H1 (cell line): Measurements from ENCODE around the gene HOXD12. TPM values are rescaled to one million over a fixed set of nuclear protein-coding genes. Genes with fewer than 3 reads are reported as not detected.

Experiments used
- CTCF ChIA-PET: fragments of 300-600 bp; sonication (Branson Sonifier 250); formaldehyde crosslinking; loops from one replicate; lab custom pipeline; 2021; ENCODE audit not compliant: partially characterized antibody; lab: Charles Lee
- POLR2A ChIA-PET: fragments of 300-600 bp; sonication (Branson Sonifier 250); formaldehyde crosslinking; loops from one replicate; lab custom pipeline; 2021; ENCODE audit warnings: inconsistent platforms; ENCODE audit not compliant: partially characterized antibody; lab: Charles Lee
- DNase-seq, 2 experiments: peaks; one replicate each; pipeline versions ENCODE4 v3.0.0 to v3.0.0-alpha.2; 2010 to 2022; ENCODE audit warnings: low spot score in 2 of 2, low read depth in 1 of 2, mixed read lengths in 1 of 2
- FAIRE-seq: peaks from 2 replicates; lab custom pipeline; 2011; peaks lifted over from hg19 to GRCh38; lab: Jason Lieb, UNC
- H2AFZ ChIP-seq: 2 replicates; pipeline ENCODE4 v1.8.1; 2012; ENCODE audit warnings: low read length, inconsistent platforms
- H2AK5ac ChIP-seq: 2 replicates; pipeline ENCODE4 v1.6.1; 2013; ENCODE audit warnings: low read depth, low read length
- H2BK120ac ChIP-seq: replicated peaks from 2 replicates; pipeline ENCODE3; 2013; ENCODE audit warnings: low read depth, low read length, inconsistent platforms
- H2BK12ac ChIP-seq: 2 replicates; pipeline ENCODE4 v1.6.1; 2013; ENCODE audit warnings: low read depth, low read length
- H2BK15ac ChIP-seq: 2 replicates; pipeline ENCODE4 v1.6.1; 2013; ENCODE audit warnings: low read length
- H2BK20ac ChIP-seq: 2 replicates; pipeline ENCODE4 v1.6.1; 2013; ENCODE audit warnings: low read length
- H2BK5ac ChIP-seq: 2 replicates; pipeline ENCODE4 v1.6.1; 2013; ENCODE audit warnings: low read depth, low read length
- H3K14ac ChIP-seq: 2 replicates; pipeline ENCODE4 v1.6.1; 2013; ENCODE audit warnings: inconsistent platforms; ENCODE audit not compliant: insufficient read length
- H3K18ac ChIP-seq: 2 replicates; pipeline ENCODE4 v1.6.1; 2013; ENCODE audit warnings: low read length; ENCODE audit errors: extremely low read depth
- H3K23ac ChIP-seq: 2 replicates; pipeline ENCODE4 v1.6.1; 2013; ENCODE audit warnings: inconsistent platforms; ENCODE audit not compliant: insufficient read length
- H3K23me2 ChIP-seq: 2 replicates; pipeline ENCODE4 v1.6.1; 2013; ENCODE audit warnings: low read depth, low read length
- H3K27ac ChIP-seq: 2 replicates; pipeline ENCODE4 v1.6.1; 2011; ENCODE audit warnings: low read depth, low read length, inconsistent platforms
- H3K27me3 ChIP-seq, 4 experiments: replicated peaks in 1 of 4; 1 replicate in 1 of 4; 2 replicates in 3 of 4; pipeline versions ENCODE4 v1.6.1 to v1.8.1; 2011 to 2013; ENCODE audit warnings: low read length in 3 of 4, mild to moderate bottlenecking in 3 of 4, inconsistent platforms in 2 of 4, mixed read lengths in 2 of 4, moderate library complexity in 1 of 4; ENCODE audit not compliant: control insufficient read depth in 3 of 4, insufficient read depth in 3 of 4; ENCODE audit errors: extremely low read depth in 1 of 4
- H3K36me3 ChIP-seq, 4 experiments: 2 replicates each; pipeline versions ENCODE4 v1.6.1 to v1.8.1; 2011 to 2013; ENCODE audit warnings: mild to moderate bottlenecking in 4 of 4, low read length in 3 of 4, moderate library complexity in 2 of 4, control low read depth in 1 of 4, inconsistent platforms in 1 of 4; ENCODE audit not compliant: insufficient read depth in 4 of 4, control insufficient read depth in 2 of 4
- H3K4ac ChIP-seq: replicated peaks from 2 replicates; pipeline ENCODE3; 2013; ENCODE audit warnings: low read length, low read depth, mixed read lengths, inconsistent platforms; ENCODE audit not compliant: insufficient read length
- H3K4me1 ChIP-seq, 4 experiments: replicated peaks in 1 of 4; 1 replicate in 1 of 4; 2 replicates in 3 of 4; pipeline versions ENCODE4 v1.6.1 to v1.8.1; 2011 to 2013; ENCODE audit warnings: low read length in 3 of 4, inconsistent platforms in 2 of 4, mixed read lengths in 1 of 4; ENCODE audit not compliant: insufficient read depth in 4 of 4, control insufficient read depth in 3 of 4
- H3K4me2 ChIP-seq, 2 experiments: 2 replicates each; pipeline versions ENCODE4 v1.6.1 to v1.8.1; 2011 to 2013; ENCODE audit warnings: low read depth in 2 of 2, low read length in 2 of 2, control low read depth in 1 of 2, inconsistent platforms in 1 of 2, mild to moderate bottlenecking in 1 of 2; ENCODE audit not compliant: insufficient read depth in 1 of 2
- H3K4me3 ChIP-seq, 4 experiments: fragments of 200-600, 300-600 bp in 1 of 4; sonication (generic), shearing (Covaris generic), sonication (Bioruptor Twin) in 1 of 4; 2 replicates each; pipeline versions ENCODE4 v1.5.1 to v1.8.1; 2011 to 2016; ENCODE audit warnings: low read length in 4 of 4, low read depth in 3 of 4, control low read depth in 2 of 4, inconsistent platforms in 2 of 4, mild to moderate bottlenecking in 2 of 4, mixed read lengths in 1 of 4, moderate library complexity in 1 of 4; ENCODE audit not compliant: insufficient read depth in 2 of 4; ENCODE audit errors: extremely low read depth in 1 of 4
- H3K56ac ChIP-seq: replicated peaks from 2 replicates; pipeline ENCODE3; 2013; ENCODE audit warnings: low read depth, mild to moderate bottlenecking, mixed read lengths, low read length, inconsistent platforms; ENCODE audit not compliant: insufficient read length
- H3K79me1 ChIP-seq: 2 replicates; pipeline ENCODE4 v1.6.1; 2013; ENCODE audit warnings: low read depth, low read length, control low read depth
- H3K79me2 ChIP-seq, 2 experiments: 2 replicates each; pipeline versions ENCODE4 v1.6.1 to v1.8.1; 2012 to 2013; ENCODE audit warnings: low read length in 2 of 2, mild to moderate bottlenecking in 2 of 2, inconsistent platforms in 1 of 2; ENCODE audit not compliant: insufficient read depth in 2 of 2, control insufficient read depth in 1 of 2
- H3K9ac ChIP-seq, 4 experiments: replicated peaks in 1 of 4; 1 replicate in 1 of 4; 2 replicates in 3 of 4; pipeline versions ENCODE4 v1.6.1 to v1.8.1; 2011 to 2013; ENCODE audit warnings: low read depth in 3 of 4, low read length in 3 of 4, control low read depth in 2 of 4, mild to moderate bottlenecking in 2 of 4, moderate library complexity in 2 of 4, inconsistent platforms in 1 of 4; ENCODE audit errors: extremely low read depth in 1 of 4
- H3K9me3 ChIP-seq, 2 experiments: 2 replicates each; pipeline versions ENCODE4 v1.6.1 to v1.8.1; 2012 to 2013; ENCODE audit warnings: mild to moderate bottlenecking in 2 of 2, moderate library complexity in 2 of 2, control low read depth in 1 of 2, inconsistent platforms in 1 of 2, low read depth in 1 of 2, low read length in 1 of 2, mixed read lengths in 1 of 2; ENCODE audit not compliant: insufficient read depth in 2 of 2
- H4K20me1 ChIP-seq, 2 experiments: replicated peaks in 1 of 2; 2 replicates each; pipeline versions ENCODE3 to v1.8.1; 2011 to 2013; ENCODE audit warnings: inconsistent platforms in 2 of 2, low read length in 2 of 2, mild to moderate bottlenecking in 1 of 2; ENCODE audit not compliant: insufficient read depth in 2 of 2, control insufficient read depth in 1 of 2
- H4K5ac ChIP-seq: 2 replicates; pipeline ENCODE4 v1.6.1; 2013; ENCODE audit warnings: low read length, low read depth, mixed read lengths, inconsistent platforms; ENCODE audit not compliant: insufficient read length
- H4K8ac ChIP-seq: 2 replicates; pipeline ENCODE4 v1.8.0; 2013; ENCODE audit warnings: mild to moderate bottlenecking, moderate library complexity, low read length, inconsistent platforms; ENCODE audit not compliant: insufficient read depth; ENCODE audit errors: extremely low read depth
- H4K91ac ChIP-seq: replicated peaks from 2 replicates; pipeline ENCODE3; 2013; ENCODE audit warnings: low read length, mixed read lengths, inconsistent platforms; ENCODE audit not compliant: insufficient read length
- ATF3 ChIP-seq: IDR thresholded peaks from 2 replicates; pipeline ENCODE4 v1.6.1; 2011; ENCODE audit warnings: low read depth, mild to moderate bottlenecking, low read length; ENCODE audit not compliant: insufficient read depth
- EZH2 ChIP-seq: fragments of 200-600 bp; sonication (generic); IDR thresholded peaks from 2 replicates; pipeline ENCODE4 v1.7.1; 2012; ENCODE audit warnings: low read depth, mild to moderate bottlenecking, moderate library complexity, low read length, inconsistent platforms; ENCODE audit not compliant: severe bottlenecking
- RNF2 ChIP-seq: fragments of 200-900, 300-1000 bp; sonication (generic); IDR thresholded peaks from 2 replicates; pipeline ENCODE4 v1.7.1; 2016; ENCODE audit warnings: borderline replicate concordance, low read depth, mild to moderate bottlenecking, antibody characterized with exemption, low read length; ENCODE audit not compliant: poor library complexity, severe bottlenecking; ENCODE audit errors: missing control alignments
- SUZ12 ChIP-seq: fragments of 200-600 bp; sonication (generic); IDR thresholded peaks from 2 replicates; pipeline ENCODE4 v1.6.1; 2012; ENCODE audit warnings: mild to moderate bottlenecking, inconsistent platforms, low read length, moderate library complexity, mixed read lengths
- WGBS, 2 experiments: shearing (Covaris generic) in 1 of 2; methylation state at CpG; one replicate each; pipeline versions ENCODE4 v1.1.6 to v1.1.7; 2013 to 2015; ENCODE audit warnings: low lambda C conversion rate in 2 of 2, mixed read lengths in 2 of 2, inconsistent platforms in 1 of 2, low coverage in 1 of 2, missing lambda C conversion rate in 1 of 2; ENCODE audit not compliant: insufficient replicate concordance in 2 of 2, insufficient coverage in 1 of 2, insufficient read length in 1 of 2; ENCODE audit errors: extremely low coverage in 1 of 2, missing lambda C conversion rate in 1 of 2; 5-methylcytosine and 5-hydroxymethylcytosine counted together
- polyA plus RNA-seq, 7 experiments: library from polyadenylated mRNA; depleted of rRNA in 3 of 7; stranded (reverse) in 5 of 7; unstranded in 2 of 7; fragments of >200 nt in 5 of 7; fragments of 200-250 nt in 2 of 7; gene quantifications; 1 replicate in 5 of 7; 2 replicates in 1 of 7; 4 replicates in 1 of 7; pipeline versions ENCODE4 v1.2.1 to v1.2.3, GENCODE V29; 2011 to 2013; ENCODE audit warnings: missing spikeins in 2 of 7, mixed read lengths in 2 of 7
- total RNA-seq: library from RNA; stranded (reverse); fragmentation: NEBNext Ultra II Directional; extraction: Animal tissue kit (Norgen Biotek cat#: 25700); gene quantifications from 2 replicates; pipeline ENCODE4 v1.2.1, GENCODE V29; 2021

Gene HOXD12
- total and polyA plus RNA-seq, 2 of the 8 experiments (the other 6 are each of a cell fraction or from before 2014, with no cell fraction given): not detected

- Histone ChIP-seq H3K4ac (no peak overlapping the region), H4K20me1 (peaks cover 8 to 12% of the 10 kb centered on the region in 2 experiments), H2AFZ (no peak overlapping the region), H2BK20ac (no peak overlapping the region), H3K27ac (no peak overlapping the region), H3K79me1 (no peaks in the 10 kb centered on the region), H2BK5ac (no peak overlapping the region), H2BK120ac (no peak overlapping the region), H3K9me3 (no peaks in the 10 kb centered on the region), H3K56ac (no peak overlapping the region), H2AK5ac (no peak overlapping the region), H3K23me2 (peaks cover 6% of the 10 kb centered on the region; the same call in 1 of the 2 replicates), H3K18ac (no peak overlapping the region), H2BK12ac (no peak overlapping the region), H3K9ac (no peak overlapping the region), H3K27me3 (peaks cover 88 to 100% (median 94%) of the 10 kb centered on the region in 4 experiments), H3K4me2 (peak overlapping the region; percentile 30 to 52; a peak in 2 of 4 replicates), H3K4me3 (no peak overlapping the region; a peak in 1 of 8 replicates), H2BK15ac (no peak overlapping the region), H3K14ac (no peak overlapping the region), H3K4me1 (peaks cover 3 to 14% (median 7%) of the 10 kb centered on the region in 4 experiments; a peak in 6 of 7 replicates), H3K36me3 (peaks cover 0 to 6% (median 0%) of the 10 kb centered on the region in 4 experiments; a peak in 1 of 8 replicates), H3K79me2 (no peaks in the 10 kb centered on the region), H4K91ac (no peak overlapping the region), H4K8ac (no peak overlapping the region), H3K23ac (no peak overlapping the region), H4K5ac (no peak overlapping the region)
- TF ChIP-seq SUZ12 (peak; percentile 82), RNF2 (peak; percentile 46), EZH2 (peak; percentile 69), ATF3 (no peak)
- FAIRE-seq (no peak), DNase-seq (no peak)
- ChIA-PET POLR2A (no interaction called here), CTCF (interaction anchor here (0.9 to 3.7 kb wide), 10 partner anchors 7 to 1073 kb away, joined by 3 to 26 read pairs (median 4); no protein-coding TSS in a partner anchor)
- WGBS, 2 experiments: 16% methylated on average over 7 of the region's 7 CpGs; no CpG with 5 or more reads in 1 of the 2 experiments
Observed at GRCh38 chr2:176074919-176075425, 24.6 kb upstream of the HOXD12 start.
